Measurements from ENCODE around the gene FBXO17. TPM values are rescaled to one million over a fixed set of nuclear protein-coding genes. Genes with fewer than 3 reads are reported as not detected.

The FBXO17 gene
- total and polyA plus RNA-seq, 2 of the 13 experiments (the other 11 are each of a cell fraction or from before 2014, with no cell fraction given), result 22.1 to 58.7 TPM

DNA sequence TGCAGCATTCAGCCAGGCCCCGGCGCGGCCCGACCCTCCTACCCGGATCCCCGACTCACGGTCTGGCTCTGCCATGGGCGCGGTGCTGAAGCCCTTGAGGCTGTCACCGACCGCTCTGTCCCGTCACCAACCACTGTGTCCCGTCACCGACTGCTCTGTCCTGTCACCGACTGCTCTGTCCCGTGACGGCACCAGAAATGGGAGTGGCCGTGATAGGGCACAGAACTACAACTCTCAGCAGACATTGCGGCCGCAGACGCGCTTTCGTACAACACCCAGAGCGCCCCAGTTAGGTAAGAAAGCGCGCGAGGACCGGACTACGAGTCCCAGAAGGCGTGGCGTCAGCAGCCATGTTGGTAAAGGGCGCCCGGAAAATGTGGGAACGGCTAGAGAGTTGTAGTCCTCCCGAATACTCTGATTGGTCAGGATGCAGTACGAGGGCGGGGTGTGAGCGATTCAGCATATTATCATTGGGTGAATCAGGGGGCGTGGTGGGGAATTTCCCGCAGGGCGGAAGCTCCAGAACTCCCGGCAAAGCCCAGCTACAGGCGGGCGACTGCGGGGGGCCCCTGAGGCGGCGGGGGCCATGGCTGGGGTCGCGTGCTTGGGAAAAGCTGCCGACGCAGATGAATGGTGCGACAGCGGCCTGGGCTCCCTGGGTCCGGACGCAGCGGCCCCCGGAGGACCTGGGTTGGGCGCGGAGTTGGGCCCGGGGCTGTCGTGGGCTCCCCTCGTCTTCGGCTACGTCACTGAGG lies 75.9 kb downstream of the FBXO17 start, which contains the start of the genes NFKBIB and SIRT2 (continued):
- TF ChIP-seq ZNF407 (CRISPR knock-in tag; IDR thresholded peaks at IDR 0.05; ENCODE audit: not compliant biosample characterization) (no peak), ZNF44 (CRISPR knock-in tag; IDR thresholded peaks at IDR 0.05) (no peak), ZNF749 (CRISPR knock-in tag; IDR thresholded peaks at IDR 0.05; ENCODE audit: borderline replicate concordance) (no peak), ZNF292 (CRISPR knock-in tag; IDR thresholded peaks at IDR 0.05; ENCODE audit: borderline replicate concordance, low read depth) (no peak), NFE2L1 (CRISPR knock-in tag; IDR thresholded peaks at IDR 0.05; ENCODE audit: borderline replicate concordance) (0 out of 2 replicates have a peak, but pooled peaks have one; percentile 37), ZNF414 (CRISPR knock-in tag; IDR thresholded peaks at IDR 0.05) (no peak), PHF8 (CRISPR knock-in tag; IDR thresholded peaks at IDR 0.05) (peak; percentile 74), ZNF644 (CRISPR knock-in tag; IDR thresholded peaks at IDR 0.05; ENCODE audit: low read depth) (no peak), ZNF10 (CRISPR knock-in tag; IDR thresholded peaks at IDR 0.05; ENCODE audit: borderline replicate concordance, low read depth) (no peak)
- TF ChIP-seq, protein P1, sequence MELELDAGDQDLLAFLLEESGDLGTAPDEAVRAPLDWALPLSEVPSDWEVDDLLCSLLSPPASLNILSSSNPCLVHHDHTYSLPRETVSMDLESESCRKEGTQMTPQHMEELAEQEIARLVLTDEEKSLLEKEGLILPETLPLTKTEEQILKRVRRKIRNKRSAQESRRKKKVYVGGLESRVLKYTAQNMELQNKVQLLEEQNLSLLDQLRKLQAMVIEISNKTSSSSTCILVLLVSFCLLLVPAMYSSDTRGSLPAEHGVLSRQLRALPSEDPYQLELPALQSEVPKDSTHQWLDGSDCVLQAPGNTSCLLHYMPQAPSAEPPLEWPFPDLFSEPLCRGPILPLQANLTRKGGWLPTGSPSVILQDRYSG (CRISPR knock-in tag; IDR thresholded peaks at IDR 0.05), result no peak
- TF ChIP-seq, protein P2, sequence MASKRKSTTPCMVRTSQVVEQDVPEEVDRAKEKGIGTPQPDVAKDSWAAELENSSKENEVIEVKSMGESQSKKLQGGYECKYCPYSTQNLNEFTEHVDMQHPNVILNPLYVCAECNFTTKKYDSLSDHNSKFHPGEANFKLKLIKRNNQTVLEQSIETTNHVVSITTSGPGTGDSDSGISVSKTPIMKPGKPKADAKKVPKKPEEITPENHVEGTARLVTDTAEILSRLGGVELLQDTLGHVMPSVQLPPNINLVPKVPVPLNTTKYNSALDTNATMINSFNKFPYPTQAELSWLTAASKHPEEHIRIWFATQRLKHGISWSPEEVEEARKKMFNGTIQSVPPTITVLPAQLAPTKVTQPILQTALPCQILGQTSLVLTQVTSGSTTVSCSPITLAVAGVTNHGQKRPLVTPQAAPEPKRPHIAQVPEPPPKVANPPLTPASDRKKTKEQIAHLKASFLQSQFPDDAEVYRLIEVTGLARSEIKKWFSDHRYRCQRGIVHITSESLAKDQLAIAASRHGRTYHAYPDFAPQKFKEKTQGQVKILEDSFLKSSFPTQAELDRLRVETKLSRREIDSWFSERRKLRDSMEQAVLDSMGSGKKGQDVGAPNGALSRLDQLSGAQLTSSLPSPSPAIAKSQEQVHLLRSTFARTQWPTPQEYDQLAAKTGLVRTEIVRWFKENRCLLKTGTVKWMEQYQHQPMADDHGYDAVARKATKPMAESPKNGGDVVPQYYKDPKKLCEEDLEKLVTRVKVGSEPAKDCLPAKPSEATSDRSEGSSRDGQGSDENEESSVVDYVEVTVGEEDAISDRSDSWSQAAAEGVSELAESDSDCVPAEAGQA (IDR thresholded peaks at IDR 0.05; ENCODE audit: low read depth), result peak; percentile 97
- TF ChIP-seq, protein P2 (CRISPR knock-in tag; IDR thresholded peaks at IDR 0.05; ENCODE audit: borderline replicate concordance), result no peak
